Lower leg skin (tissue), 4 donors: ENCODE results near the gene MT1F. TPM values are rescaled to one million over a fixed set of nuclear protein-coding genes. Genes with fewer than 3 reads are reported as not detected.
A peak's percentile ranks its signal among the peaks of the same experiment; 100 is the strongest.

Experiments
- DNase-seq, 2 donors: peaks; one replicate each; pipeline ENCODE4 v3.0.0-alpha.2; 2019; ENCODE audit warnings: low spot score in 2 of 2
- H3K4me3 ChIP-seq: fragments of 200-600 bp; sonication (generic); 2 replicates; pipeline ENCODE4 v1.5.1; 2017; ENCODE audit warnings: mild to moderate bottlenecking, low read depth; ENCODE audit not compliant: poor library complexity, severe bottlenecking
- CTCF ChIP-seq, 3 donors: fragments of 450-650 bp; IDR thresholded peaks; one replicate each; pipeline ENCODE4 v1.5.1; 2016; ENCODE audit warnings: antibody characterized with exemption in 3 of 3, mild to moderate bottlenecking in 3 of 3, moderate library complexity in 2 of 3
- POLR2A ChIP-seq, 2 donors: fragments of 450-650 bp; IDR thresholded peaks; one replicate each; pipeline ENCODE4 v1.6.1; 2016 to 2017; ENCODE audit warnings: antibody characterized with exemption in 2 of 2, mild to moderate bottlenecking in 1 of 2, moderate library complexity in 1 of 2
- WGBS, 2 donors: methylation state at CpG; one replicate each; pipeline ENCODE4 v1.1.5; 2018; 5-methylcytosine and 5-hydroxymethylcytosine counted together
- intact Hi-C: fragments of 100-400 bp; cut with DNase I; formaldehyde crosslinking; loops from one replicate; pipeline ENCODE4 v1.15.0; 2023; ENCODE audit warnings: low total_unique reads
- total RNA-seq, 4 donors: library from RNA; depleted of rRNA; stranded (reverse); fragments of >200 nt; gene quantifications; one replicate each; pipeline ENCODE4 v1.1.0, GENCODE V29; 2016

MT1F gene
- total RNA-seq, 4 donors from 2014 or later, result 2.1 to 17.2 (median 8.3) TPM

- intact Hi-C loops, result no loop called here
- no peak overlapping the region for H3K4me3 ChIP-seq
- 79% methylated on average over 3 of the region's 3 CpGs for WGBS, 2 donors
- DNase-seq, result no peak
- TF ChIP-seq POLR2A (IDR thresholded peaks at IDR 0.05), result no peak
- TF ChIP-seq CTCF (IDR thresholded peaks at IDR 0.05), result no peak
Observed at GRCh38 chr16:56629531-56629930, 28.2 kb upstream of the MT1F start.

- intact Hi-C loops, result no loop called here
- WGBS, 2 donors, result 78 to 79% methylated on average over 3 of the region's 3 CpGs
- DNase-seq, result no peak
- no peak overlapping the region for H3K4me3 ChIP-seq
- TF ChIP-seq POLR2A (IDR thresholded peaks at IDR 0.05), result no peak
- no peak for TF ChIP-seq CTCF (IDR thresholded peaks at IDR 0.05)
Observed at GRCh38 chr16:56630134-56630533, 27.6 kb upstream of the MT1F start.

GRCh38 chr16:56631197-56631596, 26.6 kb upstream of the MT1F start:
- DNase-seq, result no peak
- no peak for TF ChIP-seq CTCF (IDR thresholded peaks at IDR 0.05)
- no peak for TF ChIP-seq POLR2A (IDR thresholded peaks at IDR 0.05)
- intact Hi-C loops, result no loop called here
- H3K4me3 ChIP-seq, result no peak overlapping the region
- WGBS, 2 donors, result 88 to 93% methylated on average over 10 of the region's 10 CpGs

GRCh38 chr16:56631832-56632155, 26.0 kb upstream of the MT1F start:
- TF ChIP-seq POLR2A (IDR thresholded peaks at IDR 0.05), result no peak
- TF ChIP-seq CTCF (IDR thresholded peaks at IDR 0.05), result no peak
- WGBS, 2 donors, result 46 to 47% methylated on average over 14 of the region's 14 CpGs
- intact Hi-C loops, result no loop called here

GRCh38 chr16:56632156-56632847, 25.5 kb upstream of the MT1F start, which contains the start of gene MT1M:
TSS of gene MT1M (plus strand) at chr16:56632659. CDS start at chr16:56632732, 73 bp downstream.
- TF ChIP-seq POLR2A (IDR thresholded peaks at IDR 0.05), result no peak
- no peak for TF ChIP-seq CTCF (IDR thresholded peaks at IDR 0.05)
- DNase-seq, result peak; percentile 46 to 95
- intact Hi-C loops, result no loop called here
- WGBS, 2 donors, result 5 to 7% methylated on average over 26 to 50 of the region's 61 CpGs
- H3K4me3 ChIP-seq, result peak within 1 kb of the TSS; percentile 21

More at GRCh38 chr16:56631832-56632155, 26.0 kb upstream of the MT1F start:
- H3K4me3 ChIP-seq, result peak overlapping the region; percentile 21
- no peak for DNase-seq
